WTC11 (cell line): ENCODE results near the gene PITPNM3. TPM values are rescaled to one million over a fixed set of nuclear protein-coding genes. Genes with fewer than 3 reads are reported as not detected.

Experiments
- ATAC-seq: fragments of 200-7000 bp; cut with Tn5 transposase; 2 replicates; pipeline ENCODE4 v1.10.0; 2021; ENCODE audit warnings: mild to moderate bottlenecking, moderate library complexity
- CTCF ChIA-PET: fragments of 300-600 bp; sonication (Branson Sonifier 250); formaldehyde crosslinking; loops from one replicate; lab custom pipeline; 2021; ENCODE audit warnings: antibody characterized with exemption; lab: Charles Lee
- POLR2A ChIA-PET: fragments of 350-600 bp; sonication (Branson Sonifier 250); formaldehyde crosslinking; loops from one replicate; lab custom pipeline; 2021; ENCODE audit warnings: antibody characterized with exemption; lab: Charles Lee
- DNase-seq: peaks from one replicate; pipeline ENCODE4 v3.0.0; 2021; ENCODE audit warnings: low spot score
- H3K27ac Mint-ChIP-seq: 2 replicates; pipeline ENCODE4 v1.8.0; 2021; ENCODE audit warnings: mixed read lengths
- H3K27me3 Mint-ChIP-seq: 2 replicates; pipeline ENCODE4 v1.8.0; 2021; ENCODE audit warnings: low read depth, mild to moderate bottlenecking, moderate library complexity, mixed read lengths
- H3K36me3 Mint-ChIP-seq: 2 replicates; pipeline ENCODE4 v1.8.0; 2021; ENCODE audit warnings: mixed read lengths
- H3K4me1 Mint-ChIP-seq: 2 replicates; pipeline ENCODE4 v1.8.0; 2022; ENCODE audit warnings: mixed read lengths
- H3K4me3 Mint-ChIP-seq: 2 replicates; pipeline ENCODE4 v1.8.0; 2021; ENCODE audit warnings: mild to moderate bottlenecking, moderate library complexity, mixed read lengths
- H3K9me3 Mint-ChIP-seq: 2 replicates; pipeline ENCODE4 v1.8.0; 2021; ENCODE audit warnings: mixed read lengths
- CREB1 ChIP-seq: sonication (generic); formaldehyde crosslinking; IDR thresholded peaks from 2 replicates; pipeline ENCODE4 v1.8.0; 2023; ENCODE audit warnings: mild to moderate bottlenecking, missing genetic modification reagents
- ETV6 ChIP-seq: sonication (generic); formaldehyde crosslinking; IDR thresholded peaks from 2 replicates; pipeline ENCODE4 v1.8.1; 2022; ENCODE audit warnings: mild to moderate bottlenecking, missing genetic modification reagents
- GTF2I ChIP-seq: fragments of 250-450 bp; sonication (Bioruptor Pico); conservative IDR thresholded peaks from 2 replicates; pipeline ENCODE4 v1.4.0; 2021; ENCODE audit warnings: mild to moderate bottlenecking
- MYBL2 ChIP-seq: sonication (generic); formaldehyde crosslinking; IDR thresholded peaks from 2 replicates; pipeline ENCODE4 v1.8.1; 2023; ENCODE audit warnings: mild to moderate bottlenecking, moderate library complexity, missing genetic modification reagents
- NFYB ChIP-seq: sonication (generic); formaldehyde crosslinking; conservative IDR thresholded peaks from 2 replicates; pipeline ENCODE4 v1.8.0; 2022; ENCODE audit warnings: low read depth, missing genetic modification reagents
- TEAD1 ChIP-seq: sonication (generic); formaldehyde crosslinking; IDR thresholded peaks from 2 replicates; pipeline ENCODE4 v1.8.0; 2022; ENCODE audit warnings: mild to moderate bottlenecking, missing genetic modification reagents
- ZNF219 ChIP-seq: sonication (generic); formaldehyde crosslinking; IDR thresholded peaks from 2 replicates; pipeline ENCODE4 v1.8.0; 2023; ENCODE audit warnings: missing genetic modification reagents, mild to moderate bottlenecking, borderline replicate concordance
- ZNF423 ChIP-seq: fragments of 250-450 bp; sonication (Bioruptor Pico); IDR thresholded peaks from 2 replicates; pipeline ENCODE4 v2.1.2; 2022; ENCODE audit warnings: mild to moderate bottlenecking, moderate library complexity
- total RNA-seq: library from RNA; stranded (reverse); gene quantifications from 3 replicates; pipeline ENCODE4 v1.2.3, GENCODE V29; 2021
- TF ChIP-seq, protein P1 (sequence below): sonication (generic); formaldehyde crosslinking; IDR thresholded peaks from 2 replicates; pipeline ENCODE4 v1.8.1; 2022; ENCODE audit warnings: low read depth, missing genetic modification reagents, borderline replicate concordance
- TF ChIP-seq, protein P2 (sequence below): sonication (generic); formaldehyde crosslinking; IDR thresholded peaks from 2 replicates; pipeline ENCODE4 v1.8.1; 2022; ENCODE audit warnings: low read depth, mild to moderate bottlenecking, moderate library complexity, missing genetic modification reagents, borderline replicate concordance
- TF ChIP-seq, protein P3 (sequence below): fragments of 250-450 bp; sonication (Bioruptor Pico); conservative IDR thresholded peaks from 2 replicates; pipeline ENCODE4 v1.9.0; 2021; ENCODE audit warnings: mild to moderate bottlenecking
- TF ChIP-seq, protein P4 (sequence below): sonication (generic); formaldehyde crosslinking; IDR thresholded peaks from 2 replicates; pipeline ENCODE4 v1.8.1; 2023; ENCODE audit warnings: mild to moderate bottlenecking, missing genetic modification reagents, moderate library complexity
- TF ChIP-seq, protein P5 (sequence below): sonication (generic); formaldehyde crosslinking; IDR thresholded peaks from 2 replicates; pipeline ENCODE4 v1.8.0; 2022; ENCODE audit warnings: mild to moderate bottlenecking, missing genetic modification reagents
- TF ChIP-seq, protein P6 (sequence below): sonication (generic); formaldehyde crosslinking; conservative IDR thresholded peaks from 2 replicates; pipeline ENCODE4 v1.8.1; 2023; ENCODE audit warnings: mild to moderate bottlenecking, low read depth, missing genetic modification reagents, moderate library complexity
- TF ChIP-seq, protein P7 (sequence below): sonication (generic); formaldehyde crosslinking; IDR thresholded peaks from 2 replicates; pipeline ENCODE4 v1.8.0; 2022; ENCODE audit warnings: mild to moderate bottlenecking, missing genetic modification reagents
- TF ChIP-seq, protein P8 (sequence below): sonication (generic); formaldehyde crosslinking; conservative IDR thresholded peaks from 2 replicates; pipeline ENCODE4 v1.8.1; 2022; ENCODE audit warnings: mild to moderate bottlenecking, missing genetic modification reagents
- TF ChIP-seq, protein P9 (sequence below): sonication (generic); formaldehyde crosslinking; IDR thresholded peaks from 2 replicates; pipeline ENCODE4 v1.8.0; 2023; ENCODE audit warnings: mild to moderate bottlenecking, missing genetic modification reagents

The PITPNM3 gene
- total RNA-seq, 1 experiment from 2014 or later, result 2.8 TPM

DNA sequence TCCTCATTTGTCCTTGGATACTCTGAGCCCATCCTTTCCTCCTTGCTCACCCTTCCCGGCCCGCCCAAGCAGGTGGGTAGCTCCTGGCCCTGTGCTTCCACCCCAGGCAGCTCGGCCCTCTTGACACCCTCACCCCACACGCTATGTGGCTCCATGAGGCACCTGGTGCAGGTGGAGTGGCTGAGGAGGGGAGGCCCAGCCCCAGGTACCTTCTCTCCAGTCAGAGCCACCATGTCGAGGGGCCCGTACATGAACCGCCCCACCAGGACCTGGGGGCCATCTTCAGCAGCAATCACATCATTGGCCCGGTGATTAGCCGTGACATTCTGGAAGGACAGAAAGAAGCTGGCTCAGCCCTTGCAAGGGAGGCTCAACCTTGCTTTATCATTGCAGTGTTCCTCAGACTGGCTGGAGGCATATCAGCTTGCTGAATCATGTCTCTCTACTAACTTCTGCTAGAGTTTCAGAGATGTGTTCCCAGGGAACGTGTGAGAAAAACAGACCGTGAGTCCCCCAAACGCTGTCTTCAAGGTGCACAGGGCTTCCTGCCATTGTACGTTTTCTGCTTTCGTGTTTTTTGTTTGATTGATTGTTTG, 91.8 kb downstream of the PITPNM3 start:
- H3K36me3 Mint-ChIP-seq, result no peaks in the 10 kb centered on the region
- H3K9me3 Mint-ChIP-seq, result peaks cover 4% of the 10 kb centered on the region; the same call in 1 of the 2 replicates
- H3K27me3 Mint-ChIP-seq, result no peaks in the 10 kb centered on the region; the same call in 1 of the 2 replicates
- CTCF ChIA-PET, result interaction anchor here (4.5 kb wide), 1 partner anchor 8 kb away, joined by 36 read pairs; no protein-coding TSS in a partner anchor
- DNase-seq (no peak), ATAC-seq (no peak)
- POLR2A ChIA-PET, result no interaction called here
- no peak for TF ChIP-seq TEAD1 (CRISPR knock-in tag)
- no peak for TF ChIP-seq ZNF219
- peaks cover 25% of the 10 kb centered on the region for H3K4me1 Mint-ChIP-seq
- H3K4me3 Mint-ChIP-seq, result no peak overlapping the region
- H3K27ac Mint-ChIP-seq, result no peak overlapping the region

DNA sequence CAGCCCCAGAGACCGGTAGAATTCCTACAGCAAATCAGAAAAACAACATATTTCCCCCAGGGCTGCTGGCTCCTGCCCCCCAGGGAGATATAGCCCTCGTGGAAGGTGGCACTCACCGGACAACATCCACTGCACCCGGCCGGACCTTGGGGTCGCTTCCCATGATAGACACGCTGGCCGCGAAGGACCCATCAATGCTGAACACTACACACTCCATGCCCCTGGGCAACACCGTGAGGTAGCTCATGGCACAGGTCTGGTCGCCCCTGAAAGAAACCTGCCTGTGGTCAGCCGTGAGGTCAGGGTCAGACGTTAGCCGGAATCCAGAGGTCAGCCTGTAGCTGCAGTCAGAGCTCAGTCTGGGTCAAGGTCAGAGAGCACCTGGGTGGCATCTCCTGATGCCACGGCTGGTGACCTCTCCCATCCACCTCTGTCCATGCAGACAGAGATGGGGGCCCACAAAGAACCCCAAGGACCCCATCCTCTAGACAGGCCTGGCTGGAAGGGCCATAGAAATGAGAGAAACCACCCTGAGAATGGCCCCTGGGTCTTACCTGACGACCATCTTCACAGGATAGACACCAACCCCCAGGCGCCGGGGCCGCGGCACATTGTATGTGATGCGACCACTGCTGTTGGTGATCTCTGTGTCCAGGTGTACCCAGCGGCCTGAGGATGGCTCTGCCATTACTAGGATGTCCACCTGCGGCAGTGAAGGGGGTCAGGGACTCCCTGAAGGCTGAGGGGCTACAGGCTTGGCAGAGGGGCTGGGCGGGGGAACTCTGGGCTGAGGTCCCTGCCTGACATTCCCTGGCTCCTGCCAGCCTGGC, 92.5 kb downstream of the PITPNM3 start:
- no peak overlapping the region for H3K27ac Mint-ChIP-seq
- ATAC-seq (no peak), DNase-seq (no peak)
- H3K27me3 Mint-ChIP-seq, result no peaks in the 10 kb centered on the region
- ChIA-PET CTCF (interaction anchor here (0.9 to 4.5 kb wide), 2 partner anchors 9 to 670 kb away, joined by 3 to 36 read pairs; no protein-coding TSS in a partner anchor), POLR2A (no interaction called here)
- H3K9me3 Mint-ChIP-seq, result peaks cover 4% of the 10 kb centered on the region; the same call in 1 of the 2 replicates
- peaks cover 23% of the 10 kb centered on the region for H3K4me1 Mint-ChIP-seq
- H3K4me3 Mint-ChIP-seq, result no peak overlapping the region
- H3K36me3 Mint-ChIP-seq, result no peaks in the 10 kb centered on the region
- TF ChIP-seq, protein P1, sequence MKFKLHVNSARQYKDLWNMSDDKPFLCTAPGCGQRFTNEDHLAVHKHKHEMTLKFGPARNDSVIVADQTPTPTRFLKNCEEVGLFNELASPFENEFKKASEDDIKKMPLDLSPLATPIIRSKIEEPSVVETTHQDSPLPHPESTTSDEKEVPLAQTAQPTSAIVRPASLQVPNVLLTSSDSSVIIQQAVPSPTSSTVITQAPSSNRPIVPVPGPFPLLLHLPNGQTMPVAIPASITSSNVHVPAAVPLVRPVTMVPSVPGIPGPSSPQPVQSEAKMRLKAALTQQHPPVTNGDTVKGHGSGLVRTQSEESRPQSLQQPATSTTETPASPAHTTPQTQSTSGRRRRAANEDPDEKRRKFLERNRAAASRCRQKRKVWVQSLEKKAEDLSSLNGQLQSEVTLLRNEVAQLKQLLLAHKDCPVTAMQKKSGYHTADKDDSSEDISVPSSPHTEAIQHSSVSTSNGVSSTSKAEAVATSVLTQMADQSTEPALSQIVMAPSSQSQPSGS (CRISPR knock-in tag), result no peak
- TF ChIP-seq, protein P2, sequence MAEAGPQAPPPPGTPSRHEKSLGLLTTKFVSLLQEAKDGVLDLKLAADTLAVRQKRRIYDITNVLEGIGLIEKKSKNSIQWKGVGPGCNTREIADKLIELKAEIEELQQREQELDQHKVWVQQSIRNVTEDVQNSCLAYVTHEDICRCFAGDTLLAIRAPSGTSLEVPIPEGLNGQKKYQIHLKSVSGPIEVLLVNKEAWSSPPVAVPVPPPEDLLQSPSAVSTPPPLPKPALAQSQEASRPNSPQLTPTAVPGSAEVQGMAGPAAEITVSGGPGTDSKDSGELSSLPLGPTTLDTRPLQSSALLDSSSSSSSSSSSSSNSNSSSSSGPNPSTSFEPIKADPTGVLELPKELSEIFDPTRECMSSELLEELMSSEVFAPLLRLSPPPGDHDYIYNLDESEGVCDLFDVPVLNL (CRISPR knock-in tag), result no peak
- no peak for TF ChIP-seq NFYB (CRISPR knock-in tag)
- TF ChIP-seq, protein P3, sequence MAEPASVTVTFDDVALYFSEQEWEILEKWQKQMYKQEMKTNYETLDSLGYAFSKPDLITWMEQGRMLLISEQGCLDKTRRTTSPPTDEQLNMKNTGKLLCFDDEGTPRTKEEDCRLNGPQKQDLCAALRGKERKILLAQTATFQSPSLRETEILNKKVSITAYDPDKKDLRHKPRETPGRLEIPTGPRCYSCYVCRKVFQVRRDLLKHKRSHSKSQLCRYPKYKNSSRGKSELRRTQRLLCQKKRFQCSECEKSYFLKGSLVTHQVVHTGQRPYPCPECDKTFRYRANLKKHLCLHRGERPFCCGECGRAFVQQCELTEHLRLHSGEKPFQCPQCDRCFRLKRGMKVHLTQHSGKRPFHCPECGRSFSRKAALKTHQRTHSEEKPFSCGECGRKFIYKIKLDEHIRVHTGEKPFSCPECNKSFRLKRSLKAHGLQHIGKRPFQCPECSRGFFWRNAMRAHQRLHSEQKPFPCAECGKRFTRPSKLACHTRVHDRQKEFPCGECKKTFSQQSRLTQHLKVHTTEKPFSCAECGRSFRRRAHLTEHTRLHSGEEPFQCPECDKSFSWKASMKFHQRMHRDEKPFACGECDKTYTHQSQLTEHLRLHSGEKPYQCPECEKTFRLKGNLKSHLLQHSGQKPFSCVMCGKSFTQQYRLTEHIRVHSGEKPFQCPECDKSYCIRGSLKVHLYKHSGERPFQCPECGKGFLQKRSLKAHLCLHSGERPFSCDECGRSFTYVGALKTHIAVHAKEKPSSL, result no peak
- no peak for TF ChIP-seq CREB1 (CRISPR knock-in tag)
- TF ChIP-seq, protein P4, sequence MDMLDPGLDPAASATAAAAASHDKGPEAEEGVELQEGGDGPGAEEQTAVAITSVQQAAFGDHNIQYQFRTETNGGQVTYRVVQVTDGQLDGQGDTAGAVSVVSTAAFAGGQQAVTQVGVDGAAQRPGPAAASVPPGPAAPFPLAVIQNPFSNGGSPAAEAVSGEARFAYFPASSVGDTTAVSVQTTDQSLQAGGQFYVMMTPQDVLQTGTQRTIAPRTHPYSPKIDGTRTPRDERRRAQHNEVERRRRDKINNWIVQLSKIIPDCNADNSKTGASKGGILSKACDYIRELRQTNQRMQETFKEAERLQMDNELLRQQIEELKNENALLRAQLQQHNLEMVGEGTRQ (CRISPR knock-in tag), result no peak
- no peak for TF ChIP-seq MYBL2 (CRISPR knock-in tag)
- TF ChIP-seq, protein P5, sequence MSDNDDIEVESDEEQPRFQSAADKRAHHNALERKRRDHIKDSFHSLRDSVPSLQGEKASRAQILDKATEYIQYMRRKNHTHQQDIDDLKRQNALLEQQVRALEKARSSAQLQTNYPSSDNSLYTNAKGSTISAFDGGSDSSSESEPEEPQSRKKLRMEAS (CRISPR knock-in tag), result no peak
- TF ChIP-seq, protein P6, sequence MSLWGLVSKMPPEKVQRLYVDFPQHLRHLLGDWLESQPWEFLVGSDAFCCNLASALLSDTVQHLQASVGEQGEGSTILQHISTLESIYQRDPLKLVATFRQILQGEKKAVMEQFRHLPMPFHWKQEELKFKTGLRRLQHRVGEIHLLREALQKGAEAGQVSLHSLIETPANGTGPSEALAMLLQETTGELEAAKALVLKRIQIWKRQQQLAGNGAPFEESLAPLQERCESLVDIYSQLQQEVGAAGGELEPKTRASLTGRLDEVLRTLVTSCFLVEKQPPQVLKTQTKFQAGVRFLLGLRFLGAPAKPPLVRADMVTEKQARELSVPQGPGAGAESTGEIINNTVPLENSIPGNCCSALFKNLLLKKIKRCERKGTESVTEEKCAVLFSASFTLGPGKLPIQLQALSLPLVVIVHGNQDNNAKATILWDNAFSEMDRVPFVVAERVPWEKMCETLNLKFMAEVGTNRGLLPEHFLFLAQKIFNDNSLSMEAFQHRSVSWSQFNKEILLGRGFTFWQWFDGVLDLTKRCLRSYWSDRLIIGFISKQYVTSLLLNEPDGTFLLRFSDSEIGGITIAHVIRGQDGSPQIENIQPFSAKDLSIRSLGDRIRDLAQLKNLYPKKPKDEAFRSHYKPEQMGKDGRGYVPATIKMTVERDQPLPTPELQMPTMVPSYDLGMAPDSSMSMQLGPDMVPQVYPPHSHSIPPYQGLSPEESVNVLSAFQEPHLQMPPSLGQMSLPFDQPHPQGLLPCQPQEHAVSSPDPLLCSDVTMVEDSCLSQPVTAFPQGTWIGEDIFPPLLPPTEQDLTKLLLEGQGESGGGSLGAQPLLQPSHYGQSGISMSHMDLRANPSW (CRISPR knock-in tag), result no peak
- TF ChIP-seq, protein P7, sequence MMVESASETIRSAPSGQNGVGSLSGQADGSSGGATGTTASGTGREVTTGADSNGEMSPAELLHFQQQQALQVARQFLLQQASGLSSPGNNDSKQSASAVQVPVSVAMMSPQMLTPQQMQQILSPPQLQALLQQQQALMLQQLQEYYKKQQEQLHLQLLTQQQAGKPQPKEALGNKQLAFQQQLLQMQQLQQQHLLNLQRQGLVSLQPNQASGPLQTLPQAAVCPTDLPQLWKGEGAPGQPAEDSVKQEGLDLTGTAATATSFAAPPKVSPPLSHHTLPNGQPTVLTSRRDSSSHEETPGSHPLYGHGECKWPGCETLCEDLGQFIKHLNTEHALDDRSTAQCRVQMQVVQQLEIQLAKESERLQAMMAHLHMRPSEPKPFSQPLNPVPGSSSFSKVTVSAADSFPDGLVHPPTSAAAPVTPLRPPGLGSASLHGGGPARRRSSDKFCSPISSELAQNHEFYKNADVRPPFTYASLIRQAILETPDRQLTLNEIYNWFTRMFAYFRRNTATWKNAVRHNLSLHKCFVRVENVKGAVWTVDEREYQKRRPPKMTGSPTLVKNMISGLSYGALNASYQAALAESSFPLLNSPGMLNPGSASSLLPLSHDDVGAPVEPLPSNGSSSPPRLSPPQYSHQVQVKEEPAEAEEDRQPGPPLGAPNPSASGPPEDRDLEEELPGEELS (CRISPR knock-in tag), result no peak
- no peak for TF ChIP-seq ZNF423 (CRISPR knock-in tag)
- TF ChIP-seq ETV6 (CRISPR knock-in tag), result no peak
- no peak for TF ChIP-seq GTF2I (CRISPR knock-in tag)
- TF ChIP-seq, protein P8, sequence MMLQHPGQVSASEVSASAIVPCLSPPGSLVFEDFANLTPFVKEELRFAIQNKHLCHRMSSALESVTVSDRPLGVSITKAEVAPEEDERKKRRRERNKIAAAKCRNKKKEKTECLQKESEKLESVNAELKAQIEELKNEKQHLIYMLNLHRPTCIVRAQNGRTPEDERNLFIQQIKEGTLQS, result no peak
- TF ChIP-seq, protein P9, sequence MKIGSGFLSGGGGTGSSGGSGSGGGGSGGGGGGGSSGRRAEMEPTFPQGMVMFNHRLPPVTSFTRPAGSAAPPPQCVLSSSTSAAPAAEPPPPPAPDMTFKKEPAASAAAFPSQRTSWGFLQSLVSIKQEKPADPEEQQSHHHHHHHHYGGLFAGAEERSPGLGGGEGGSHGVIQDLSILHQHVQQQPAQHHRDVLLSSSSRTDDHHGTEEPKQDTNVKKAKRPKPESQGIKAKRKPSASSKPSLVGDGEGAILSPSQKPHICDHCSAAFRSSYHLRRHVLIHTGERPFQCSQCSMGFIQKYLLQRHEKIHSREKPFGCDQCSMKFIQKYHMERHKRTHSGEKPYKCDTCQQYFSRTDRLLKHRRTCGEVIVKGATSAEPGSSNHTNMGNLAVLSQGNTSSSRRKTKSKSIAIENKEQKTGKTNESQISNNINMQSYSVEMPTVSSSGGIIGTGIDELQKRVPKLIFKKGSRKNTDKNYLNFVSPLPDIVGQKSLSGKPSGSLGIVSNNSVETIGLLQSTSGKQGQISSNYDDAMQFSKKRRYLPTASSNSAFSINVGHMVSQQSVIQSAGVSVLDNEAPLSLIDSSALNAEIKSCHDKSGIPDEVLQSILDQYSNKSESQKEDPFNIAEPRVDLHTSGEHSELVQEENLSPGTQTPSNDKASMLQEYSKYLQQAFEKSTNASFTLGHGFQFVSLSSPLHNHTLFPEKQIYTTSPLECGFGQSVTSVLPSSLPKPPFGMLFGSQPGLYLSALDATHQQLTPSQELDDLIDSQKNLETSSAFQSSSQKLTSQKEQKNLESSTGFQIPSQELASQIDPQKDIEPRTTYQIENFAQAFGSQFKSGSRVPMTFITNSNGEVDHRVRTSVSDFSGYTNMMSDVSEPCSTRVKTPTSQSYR, result no peak
